Measurements from ENCODE around the gene CCP110. TPM values are rescaled to one million over a fixed set of nuclear protein-coding genes. Genes with fewer than 3 reads are reported as not detected.

The CCP110 gene
- total and polyA plus RNA-seq, 2 of the 13 experiments (the other 11 are each of a cell fraction or from before 2014, with no cell fraction given) = 10.0 to 11.1 TPM

DNA sequence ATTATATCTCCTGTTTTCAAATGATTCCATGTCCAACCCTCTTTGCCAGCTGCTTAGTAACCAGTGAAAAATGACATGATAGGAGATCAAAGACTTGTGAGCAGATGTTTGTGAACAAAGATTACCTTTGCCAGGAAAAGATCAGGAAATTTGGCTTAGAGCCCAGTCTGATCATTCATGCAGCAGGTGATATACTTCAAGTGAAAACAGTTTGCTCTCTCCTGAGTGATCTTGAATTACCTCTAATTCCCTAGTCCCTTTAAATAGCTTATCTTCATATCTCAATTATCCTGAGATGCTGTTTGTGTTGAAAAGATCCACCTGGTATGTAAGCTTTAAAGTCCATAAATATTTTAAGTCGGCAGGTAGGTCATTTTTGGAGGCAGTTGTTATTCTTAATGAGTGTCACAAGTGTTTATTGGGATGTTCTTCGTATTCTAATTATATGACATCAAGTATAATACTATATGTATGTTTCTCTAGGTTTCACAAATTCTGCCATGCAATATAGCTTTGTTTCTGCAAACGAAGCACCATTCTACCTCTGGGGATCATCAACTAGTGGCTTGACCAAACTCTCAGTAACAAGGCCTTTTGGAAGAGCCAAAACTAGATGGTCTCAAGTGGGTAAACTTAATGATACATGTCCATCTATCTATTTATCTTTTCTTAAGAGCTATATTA, 18.5 kb downstream of the CCP110 start (continued):
- TF ChIP-seq, protein P1, sequence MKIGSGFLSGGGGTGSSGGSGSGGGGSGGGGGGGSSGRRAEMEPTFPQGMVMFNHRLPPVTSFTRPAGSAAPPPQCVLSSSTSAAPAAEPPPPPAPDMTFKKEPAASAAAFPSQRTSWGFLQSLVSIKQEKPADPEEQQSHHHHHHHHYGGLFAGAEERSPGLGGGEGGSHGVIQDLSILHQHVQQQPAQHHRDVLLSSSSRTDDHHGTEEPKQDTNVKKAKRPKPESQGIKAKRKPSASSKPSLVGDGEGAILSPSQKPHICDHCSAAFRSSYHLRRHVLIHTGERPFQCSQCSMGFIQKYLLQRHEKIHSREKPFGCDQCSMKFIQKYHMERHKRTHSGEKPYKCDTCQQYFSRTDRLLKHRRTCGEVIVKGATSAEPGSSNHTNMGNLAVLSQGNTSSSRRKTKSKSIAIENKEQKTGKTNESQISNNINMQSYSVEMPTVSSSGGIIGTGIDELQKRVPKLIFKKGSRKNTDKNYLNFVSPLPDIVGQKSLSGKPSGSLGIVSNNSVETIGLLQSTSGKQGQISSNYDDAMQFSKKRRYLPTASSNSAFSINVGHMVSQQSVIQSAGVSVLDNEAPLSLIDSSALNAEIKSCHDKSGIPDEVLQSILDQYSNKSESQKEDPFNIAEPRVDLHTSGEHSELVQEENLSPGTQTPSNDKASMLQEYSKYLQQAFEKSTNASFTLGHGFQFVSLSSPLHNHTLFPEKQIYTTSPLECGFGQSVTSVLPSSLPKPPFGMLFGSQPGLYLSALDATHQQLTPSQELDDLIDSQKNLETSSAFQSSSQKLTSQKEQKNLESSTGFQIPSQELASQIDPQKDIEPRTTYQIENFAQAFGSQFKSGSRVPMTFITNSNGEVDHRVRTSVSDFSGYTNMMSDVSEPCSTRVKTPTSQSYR (CRISPR knock-in tag; IDR thresholded peaks at IDR 0.05; ENCODE audit: borderline replicate concordance) = peak; percentile 26; the same call in 1 of the 2 replicates
- TF ChIP-seq, protein P2, sequence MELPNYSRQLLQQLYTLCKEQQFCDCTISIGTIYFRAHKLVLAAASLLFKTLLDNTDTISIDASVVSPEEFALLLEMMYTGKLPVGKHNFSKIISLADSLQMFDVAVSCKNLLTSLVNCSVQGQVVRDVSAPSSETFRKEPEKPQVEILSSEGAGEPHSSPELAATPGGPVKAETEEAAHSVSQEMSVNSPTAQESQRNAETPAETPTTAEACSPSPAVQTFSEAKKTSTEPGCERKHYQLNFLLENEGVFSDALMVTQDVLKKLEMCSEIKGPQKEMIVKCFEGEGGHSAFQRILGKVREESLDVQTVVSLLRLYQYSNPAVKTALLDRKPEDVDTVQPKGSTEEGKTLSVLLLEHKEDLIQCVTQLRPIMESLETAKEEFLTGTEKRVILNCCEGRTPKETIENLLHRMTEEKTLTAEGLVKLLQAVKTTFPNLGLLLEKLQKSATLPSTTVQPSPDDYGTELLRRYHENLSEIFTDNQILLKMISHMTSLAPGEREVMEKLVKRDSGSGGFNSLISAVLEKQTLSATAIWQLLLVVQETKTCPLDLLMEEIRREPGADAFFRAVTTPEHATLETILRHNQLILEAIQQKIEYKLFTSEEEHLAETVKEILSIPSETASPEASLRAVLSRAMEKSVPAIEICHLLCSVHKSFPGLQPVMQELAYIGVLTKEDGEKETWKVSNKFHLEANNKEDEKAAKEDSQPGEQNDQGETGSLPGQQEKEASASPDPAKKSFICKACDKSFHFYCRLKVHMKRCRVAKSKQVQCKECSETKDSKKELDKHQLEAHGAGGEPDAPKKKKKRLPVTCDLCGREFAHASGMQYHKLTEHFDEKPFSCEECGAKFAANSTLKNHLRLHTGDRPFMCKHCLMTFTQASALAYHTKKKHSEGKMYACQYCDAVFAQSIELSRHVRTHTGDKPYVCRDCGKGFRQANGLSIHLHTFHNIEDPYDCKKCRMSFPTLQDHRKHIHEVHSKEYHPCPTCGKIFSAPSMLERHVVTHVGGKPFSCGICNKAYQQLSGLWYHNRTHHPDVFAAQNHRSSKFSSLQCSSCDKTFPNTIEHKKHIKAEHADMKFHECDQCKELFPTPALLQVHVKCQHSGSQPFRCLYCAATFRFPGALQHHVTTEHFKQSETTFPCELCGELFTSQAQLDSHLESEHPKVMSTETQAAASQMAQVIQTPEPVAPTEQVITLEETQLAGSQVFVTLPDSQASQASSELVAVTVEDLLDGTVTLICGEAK (IDR thresholded peaks at IDR 0.05) = no peak
- TF ChIP-seq, protein P2 (CRISPR knock-in tag; IDR thresholded peaks at IDR 0.05) = no peak
- TF ChIP-seq RBM22 (optimal IDR thresholded peaks at IDR 0.05; ENCODE audit: low read length) (no peak), ZNF841 (CRISPR knock-in tag; IDR thresholded peaks at IDR 0.05; ENCODE audit: borderline replicate concordance) (no peak), ZMYM2 (CRISPR knock-in tag; IDR thresholded peaks at IDR 0.05) (no peak), ZBTB38 (CRISPR knock-in tag; IDR thresholded peaks at IDR 0.05) (no peak), ZNF761 (CRISPR knock-in tag; conservative IDR thresholded peaks at IDR 0.05) (no peak), ZNF678 (CRISPR knock-in tag; IDR thresholded peaks at IDR 0.05) (peak; percentile 76; the same call in 1 of the 2 replicates), EED (CRISPR knock-in tag; IDR thresholded peaks at IDR 0.05) (no peak), ZFP62 (CRISPR knock-in tag; IDR thresholded peaks at IDR 0.05) (no peak), TAF15 (IDR thresholded peaks at IDR 0.05; ENCODE audit: low read depth, low read length, poor library complexity, severe bottlenecking) (no peak), NFATC3 (CRISPR knock-in tag; IDR thresholded peaks at IDR 0.05) (no peak), CHD2 (IDR thresholded peaks at IDR 0.05; ENCODE audit: low read depth, low read length) (no peak), NR2C2 (CRISPR knock-in tag; IDR thresholded peaks at IDR 0.05; ENCODE audit: borderline replicate concordance) (peak; percentile 50; the same call in 1 of the 2 replicates), ZNF264 (CRISPR knock-in tag; IDR thresholded peaks at IDR 0.05) (peak; percentile 58; the same call in 1 of the 2 replicates)
- TF ChIP-seq, protein P3, sequence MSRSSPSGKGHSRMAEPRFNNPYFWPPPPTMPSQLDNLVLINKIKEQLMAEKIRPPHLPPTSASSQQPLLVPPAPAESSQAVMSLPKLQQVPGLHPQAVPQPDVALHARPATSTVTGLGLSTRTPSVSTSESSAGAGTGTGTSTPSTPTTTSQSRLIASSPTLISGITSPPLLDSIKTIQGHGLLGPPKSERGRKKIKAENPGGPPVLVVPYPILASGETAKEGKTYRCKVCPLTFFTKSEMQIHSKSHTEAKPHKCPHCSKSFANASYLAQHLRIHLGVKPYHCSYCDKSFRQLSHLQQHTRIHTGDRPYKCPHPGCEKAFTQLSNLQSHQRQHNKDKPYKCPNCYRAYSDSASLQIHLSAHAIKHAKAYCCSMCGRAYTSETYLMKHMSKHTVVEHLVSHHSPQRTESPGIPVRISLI (CRISPR knock-in tag; IDR thresholded peaks at IDR 0.05; ENCODE audit: borderline replicate concordance) = peak; percentile 51; the same call in 1 of the 2 replicates
